WERI-Rb-1 (cell line): Measurements from ENCODE around the gene BRIP1.

Source experiments
- DNase-seq: peaks from one replicate; pipeline ENCODE4 v3.0.0-alpha.2; 2020
- H3K27ac ChIP-seq: fragments of 250-450 bp; sonication (Bioruptor Pico); 2 replicates; pipeline ENCODE4 v1.5.1; 2020; ENCODE audit warnings: mild to moderate bottlenecking, moderate library complexity
- H3K27me3 ChIP-seq: fragments of 250-450 bp; sonication (Bioruptor Pico); 2 replicates; pipeline ENCODE4 v1.5.1; 2021; ENCODE audit warnings: mild to moderate bottlenecking, low read depth, moderate library complexity; ENCODE audit not compliant: insufficient read depth, severe bottlenecking
- H3K36me3 ChIP-seq: fragments of 250-450 bp; sonication (Bioruptor Pico); 2 replicates; pipeline ENCODE4 v1.5.1; 2020; ENCODE audit warnings: mild to moderate bottlenecking, moderate library complexity
- H3K4me3 ChIP-seq: 2 replicates; pipeline ENCODE4 v1.5.1; 2011; ENCODE audit warnings: low read depth, mild to moderate bottlenecking, control low read depth, low read length
- H3K9me3 ChIP-seq: fragments of 250-450 bp; sonication (Bioruptor Pico); 2 replicates; pipeline ENCODE4 v1.5.1; 2021; ENCODE audit warnings: mild to moderate bottlenecking, moderate library complexity; ENCODE audit not compliant: severe bottlenecking
- TF ChIP-seq, protein P1 (sequence below): IDR thresholded peaks from 2 replicates; pipeline ENCODE4 v1.5.1; 2011; ENCODE audit warnings: low read depth, mild to moderate bottlenecking, control low read depth, inconsistent platforms, low read length

BRIP1 gene

DNA sequence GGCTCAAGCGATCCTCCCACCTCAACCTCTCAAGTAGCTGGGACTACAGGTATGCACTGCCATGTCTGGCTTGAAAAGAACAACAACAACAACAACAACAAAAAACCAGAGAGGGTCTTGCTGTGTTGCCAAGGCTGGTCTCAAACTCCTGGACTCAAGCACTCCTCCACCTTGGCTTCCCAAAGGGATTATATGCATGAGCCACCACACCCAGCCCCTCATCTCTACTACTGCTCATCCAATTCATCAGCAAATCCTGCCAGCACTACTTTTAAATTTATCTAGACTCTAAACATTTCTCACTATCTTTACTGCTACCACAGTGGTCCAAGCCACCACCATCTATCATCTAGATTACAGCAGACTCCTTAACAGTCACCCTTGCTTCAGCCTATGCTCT, 109.6 kb downstream of the BRIP1 start:
- Histone ChIP-seq H3K36me3 (peaks cover 44% of the 10 kb centered on the region), H3K9me3 (no peaks in the 10 kb centered on the region), H3K4me3 (no peak overlapping the region), H3K27ac (no peak overlapping the region), H3K27me3 (no peaks in the 10 kb centered on the region)
- DNase-seq = no peak
- TF ChIP-seq, protein P1, sequence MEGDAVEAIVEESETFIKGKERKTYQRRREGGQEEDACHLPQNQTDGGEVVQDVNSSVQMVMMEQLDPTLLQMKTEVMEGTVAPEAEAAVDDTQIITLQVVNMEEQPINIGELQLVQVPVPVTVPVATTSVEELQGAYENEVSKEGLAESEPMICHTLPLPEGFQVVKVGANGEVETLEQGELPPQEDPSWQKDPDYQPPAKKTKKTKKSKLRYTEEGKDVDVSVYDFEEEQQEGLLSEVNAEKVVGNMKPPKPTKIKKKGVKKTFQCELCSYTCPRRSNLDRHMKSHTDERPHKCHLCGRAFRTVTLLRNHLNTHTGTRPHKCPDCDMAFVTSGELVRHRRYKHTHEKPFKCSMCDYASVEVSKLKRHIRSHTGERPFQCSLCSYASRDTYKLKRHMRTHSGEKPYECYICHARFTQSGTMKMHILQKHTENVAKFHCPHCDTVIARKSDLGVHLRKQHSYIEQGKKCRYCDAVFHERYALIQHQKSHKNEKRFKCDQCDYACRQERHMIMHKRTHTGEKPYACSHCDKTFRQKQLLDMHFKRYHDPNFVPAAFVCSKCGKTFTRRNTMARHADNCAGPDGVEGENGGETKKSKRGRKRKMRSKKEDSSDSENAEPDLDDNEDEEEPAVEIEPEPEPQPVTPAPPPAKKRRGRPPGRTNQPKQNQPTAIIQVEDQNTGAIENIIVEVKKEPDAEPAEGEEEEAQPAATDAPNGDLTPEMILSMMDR = no peak

DNA sequence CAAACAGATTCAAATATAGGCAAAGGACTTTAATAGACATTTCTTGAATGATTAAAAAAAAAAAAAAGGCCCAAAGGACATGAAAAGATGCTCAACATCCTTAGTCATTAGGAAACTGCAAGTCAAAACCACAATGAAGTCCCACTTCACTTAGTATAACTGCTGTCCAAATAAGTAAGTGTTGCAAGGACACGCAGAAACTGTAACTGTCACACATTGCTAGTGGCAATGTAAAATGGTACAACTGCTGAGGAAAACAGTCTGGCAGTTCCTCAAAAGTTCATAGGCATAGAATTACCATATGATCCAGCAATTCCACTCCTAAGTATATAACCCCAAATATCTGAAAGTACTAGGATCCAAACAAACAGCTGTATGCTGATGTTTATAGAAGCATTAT, 112.7 kb downstream of the BRIP1 start:
- H3K27ac ChIP-seq = no peak overlapping the region
- peaks cover 29% of the 10 kb centered on the region for H3K36me3 ChIP-seq
- H3K27me3 ChIP-seq = no peaks in the 10 kb centered on the region
- TF ChIP-seq, protein P1 = no peak
- no peak for DNase-seq
- H3K9me3 ChIP-seq = no peaks in the 10 kb centered on the region
- no peak overlapping the region for H3K4me3 ChIP-seq

DNA sequence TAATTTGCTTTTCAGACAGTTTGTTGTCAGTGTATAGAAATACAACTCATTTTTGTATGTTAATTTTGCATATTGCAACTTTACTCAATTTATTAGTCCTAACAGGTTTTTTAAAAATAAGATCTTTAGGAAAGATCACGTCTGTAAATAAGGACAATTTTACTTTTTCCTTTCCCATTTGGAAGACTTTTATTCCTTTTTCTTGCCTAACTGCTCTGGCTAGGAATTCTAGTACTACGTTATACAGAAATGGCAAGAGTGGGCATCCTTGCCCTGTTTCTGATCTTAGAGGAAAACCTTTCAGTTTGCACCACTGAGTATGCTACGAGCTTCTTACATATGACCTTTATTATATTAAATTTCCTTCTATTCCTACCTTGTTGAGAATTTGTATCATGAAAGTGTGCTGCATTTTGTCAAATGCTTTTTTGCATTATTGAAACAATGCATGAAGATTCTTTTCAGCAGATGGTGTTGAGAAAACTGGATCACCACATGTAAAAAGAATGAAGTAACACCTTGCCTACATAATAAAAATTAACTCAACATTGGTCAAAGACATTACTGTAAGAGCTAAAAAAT, 113.4 kb downstream of the BRIP1 start:
- TF ChIP-seq, protein P1 = no peak
- no peaks in the 10 kb centered on the region for H3K27me3 ChIP-seq
- H3K4me3 ChIP-seq = no peak overlapping the region
- no peaks in the 10 kb centered on the region for H3K9me3 ChIP-seq
- H3K27ac ChIP-seq = no peak overlapping the region
- peaks cover 27% of the 10 kb centered on the region for H3K36me3 ChIP-seq
- no peak for DNase-seq

DNA sequence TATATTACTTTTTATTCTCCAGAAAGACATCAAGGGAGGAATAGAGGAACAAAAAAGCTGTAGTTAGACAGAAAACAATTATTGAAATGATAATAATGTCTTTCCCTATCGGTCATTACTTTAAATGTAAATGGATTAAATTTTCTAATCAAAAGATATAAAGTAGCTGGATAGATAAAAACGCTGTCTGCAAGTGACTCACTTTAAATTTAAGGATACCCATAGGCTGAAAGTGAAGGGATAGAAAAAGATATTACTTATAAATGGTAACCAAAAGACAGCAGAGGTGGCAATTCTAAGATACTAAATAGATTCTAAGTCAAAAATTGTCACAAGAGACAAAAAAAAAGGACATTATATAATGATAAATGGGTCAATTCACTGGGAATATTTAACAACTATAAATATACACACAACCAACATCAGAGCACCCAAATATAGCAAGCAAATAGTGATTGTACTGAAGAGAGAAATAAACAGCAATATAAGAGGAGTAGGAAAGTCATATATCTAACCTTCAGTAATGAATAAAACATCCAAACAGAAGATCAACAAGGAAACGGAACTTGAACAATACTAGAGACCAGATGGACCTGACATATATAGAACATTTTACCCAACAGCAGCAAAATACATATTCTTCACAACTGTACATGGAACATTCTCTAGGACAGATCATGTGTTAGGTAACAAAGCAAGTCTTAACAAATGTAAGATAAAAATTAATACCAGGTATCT, 116.9 kb downstream of the BRIP1 start:
- peaks cover 47% of the 10 kb centered on the region for H3K36me3 ChIP-seq
- H3K27me3 ChIP-seq = no peaks in the 10 kb centered on the region
- no peak overlapping the region for H3K27ac ChIP-seq
- TF ChIP-seq, protein P1 = no peak
- no peak overlapping the region for H3K4me3 ChIP-seq
- no peaks in the 10 kb centered on the region for H3K9me3 ChIP-seq
- no peak for DNase-seq

DNA sequence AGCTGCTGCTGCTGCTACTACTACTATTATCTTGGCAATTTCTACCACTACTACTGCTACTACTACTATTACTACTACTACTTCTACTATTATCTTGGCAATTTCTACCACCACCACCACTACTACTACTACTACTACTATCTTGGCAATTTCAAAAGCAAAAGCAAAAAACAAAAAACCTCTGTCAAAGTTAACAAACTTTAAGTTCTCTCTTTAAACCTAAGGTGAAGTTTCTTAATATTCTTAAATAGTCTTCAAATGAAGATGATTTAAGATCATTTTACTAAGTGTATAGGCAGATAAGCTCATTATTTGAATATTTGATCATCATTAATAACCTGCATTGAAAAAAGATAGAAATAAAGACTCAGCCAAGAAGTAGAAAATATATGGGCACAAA, 118.5 kb downstream of the BRIP1 start:
- Histone ChIP-seq H3K27me3 (no peaks in the 10 kb centered on the region), H3K27ac (no peak overlapping the region), H3K4me3 (no peak overlapping the region), H3K36me3 (peaks cover 51% of the 10 kb centered on the region), H3K9me3 (no peaks in the 10 kb centered on the region)
- TF ChIP-seq, protein P1 = no peak
- no peak for DNase-seq

DNA sequence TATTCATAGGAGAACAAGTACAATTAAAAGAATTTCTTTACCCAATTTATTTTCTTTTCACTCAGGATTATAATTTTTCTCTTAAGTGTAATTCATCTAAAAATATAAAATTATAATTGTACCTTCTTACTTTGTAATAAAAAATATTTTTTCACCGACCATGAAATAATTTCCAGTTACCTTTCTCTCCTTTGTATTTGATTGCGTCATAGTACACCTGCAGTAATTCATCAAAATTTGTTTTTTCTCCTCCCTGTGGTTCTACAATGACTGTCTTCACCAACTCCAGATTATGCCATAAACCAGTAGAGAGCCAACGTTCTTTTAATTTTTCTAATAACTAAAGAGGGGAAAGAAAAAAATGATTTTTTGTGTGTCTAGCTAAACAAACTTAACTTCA, 119.1 kb downstream of the BRIP1 start:
- H3K4me3 ChIP-seq = no peak overlapping the region
- DNase-seq = no peak
- H3K36me3 ChIP-seq = peaks cover 56% of the 10 kb centered on the region
- TF ChIP-seq, protein P1 = no peak
- H3K9me3 ChIP-seq = no peaks in the 10 kb centered on the region
- H3K27me3 ChIP-seq = no peaks in the 10 kb centered on the region
- H3K27ac ChIP-seq = no peak overlapping the region
